ENCODE results near the gene PLD6.
"Not testable (repeated sequence)": the region's sequence is repeated elsewhere in the genome, so short reads cannot be mapped to it uniquely, and the experiment has no call there.

PLD6 gene

GRCh38 chr17:17196776-17197175 lies 9.4 kb downstream of the PLD6 start:
- no peak for DNase-seq

GRCh38 chr17:17195466-17195865 lies 10.7 kb downstream of the PLD6 start:
- not testable (repeated sequence) for DNase-seq

- no peak for DNase-seq
These were observed 14.2 kb downstream of the PLD6 start for GRCh38 chr17:17191961-17192381.

GRCh38 chr17:17191346-17191792 lies 14.8 kb downstream of the PLD6 start:
- DNase-seq = no peak

- no peak for DNase-seq
These were observed 15.9 kb downstream of the PLD6 start for GRCh38 chr17:17190188-17190587.

- no peak for DNase-seq
These were observed 16.6 kb downstream of the PLD6 start for GRCh38 chr17:17189559-17189958.

GRCh38 chr17:17188586-17188985 lies 17.5 kb downstream of the PLD6 start:
- DNase-seq = no peak

GRCh38 chr17:17186551-17187505 lies 19.3 kb downstream of the PLD6 start:
- DNase-seq = no peak

GRCh38 chr17:17186051-17186450 lies 20.1 kb downstream of the PLD6 start:
- DNase-seq = peak; percentile 78

- DNase-seq = not testable (repeated sequence)
These were observed 21.0 kb downstream of the PLD6 start for GRCh38 chr17:17184985-17185757.

GRCh38 chr17:17183744-17184143 lies 22.4 kb downstream of the PLD6 start:
- DNase-seq = no peak

- no peak for DNase-seq
These were observed 23.5 kb downstream of the PLD6 start for GRCh38 chr17:17182598-17183136.

- no peak for DNase-seq
These were observed 24.2 kb downstream of the PLD6 start for GRCh38 chr17:17181666-17182597.

GRCh38 chr17:17180741-17181525 lies 25.2 kb downstream of the PLD6 start:
- DNase-seq = no peak

- DNase-seq = no peak
These were observed 26.0 kb downstream of the PLD6 start for GRCh38 chr17:17180141-17180603.

- no peak for DNase-seq
These were observed 26.7 kb downstream of the PLD6 start for GRCh38 chr17:17179371-17179827.

GRCh38 chr17:17177176-17177575 lies 29.0 kb downstream of the PLD6 start:
- DNase-seq = no peak

- no peak for DNase-seq
These were observed 29.8 kb downstream of the PLD6 start for GRCh38 chr17:17176341-17176740.

- no peak for DNase-seq
These were observed 30.2 kb downstream of the PLD6 start for GRCh38 chr17:17175917-17176316.

- DNase-seq = no peak
These were observed 30.8 kb downstream of the PLD6 start for GRCh38 chr17:17175340-17175739.

GRCh38 chr17:17173921-17174320 lies 32.2 kb downstream of the PLD6 start:
- DNase-seq = no peak

Measured in activated CD4-positive, alpha-beta T cell treated with anti-CD3 and anti-CD28 coated beads for 48 hours (primary cell).